Stimulated activated CD8-positive, alpha-beta memory T cell treated with anti-CD3 and anti-CD28 coated beads, Interleukin-4, amount 100 ng/mL, for 1 hour (primary cell): ENCODE results near the gene KIFC1.
A peak's percentile ranks its signal among the peaks of the same experiment; 100 is the strongest.

Experiments used
- DNase-seq, 2 donors: peaks; one replicate each; pipeline ENCODE4 v3.0.0-alpha.2; 2020; ENCODE audit warnings: low read depth in 2 of 2, low spot score in 1 of 2

The KIFC1 gene

GRCh38 chr6:33410711-33411631 lies 19.3 kb downstream of the KIFC1 start, which contains the start of gene PHF1:
Gene PHF1, plus strand, starts transcription at chr6:33411014. Its CDS starts 1,250 bp downstream, at chr6:33412264.
- DNase-seq = peak in 1 of 2 donors; percentile 59

GRCh38 chr6:33411632-33412005 lies 20.0 kb downstream of the KIFC1 start:
- DNase-seq = no peak

- DNase-seq = no peak
These were observed 20.8 kb downstream of the KIFC1 start for GRCh38 chr6:33412140-33413009.

- DNase-seq = no peak
These were observed 21.9 kb downstream of the KIFC1 start for GRCh38 chr6:33413241-33414120.

GRCh38 chr6:33414592-33415271 lies 23.1 kb downstream of the KIFC1 start:
- no peak for DNase-seq

- no peak for DNase-seq
These were observed 24.2 kb downstream of the KIFC1 start for GRCh38 chr6:33415831-33416230.

GRCh38 chr6:33416386-33417127 lies 24.9 kb downstream of the KIFC1 start:
- no peak for DNase-seq

GRCh38 chr6:33417128-33417902 lies 25.7 kb downstream of the KIFC1 start:
- DNase-seq = no peak

GRCh38 chr6:33417903-33418689 lies 26.5 kb downstream of the KIFC1 start, which contains the start of gene CUTA:
Gene CUTA, minus strand, starts transcription at chr6:33418107. Its CDS starts 107 bp downstream, at chr6:33418000.
- peak; percentile 94 to 98 for DNase-seq

GRCh38 chr6:33418690-33419291 lies 27.2 kb downstream of the KIFC1 start:
- no peak for DNase-seq

- DNase-seq = no peak
These were observed 28.2 kb downstream of the KIFC1 start, which contains the start of gene SYNGAP1 for GRCh38 chr6:33419580-33420490. Gene SYNGAP1, plus strand, starts transcription at chr6:33420065. Its CDS starts 200 bp downstream, at chr6:33420265.

- DNase-seq = no peak
These were observed 29.1 kb downstream of the KIFC1 start for GRCh38 chr6:33420491-33421343.

GRCh38 chr6:33421344-33421643 lies 29.7 kb downstream of the KIFC1 start:
- no peak for DNase-seq

GRCh38 chr6:33423777-33424176 lies 32.2 kb downstream of the KIFC1 start:
- no peak for DNase-seq

- DNase-seq = no peak
These were observed 33.4 kb downstream of the KIFC1 start for GRCh38 chr6:33424855-33425667.
